ENCODE measurements around the gene SHH. TPM values are rescaled to one million over a fixed set of nuclear protein-coding genes. Genes with fewer than 3 reads are reported as not detected.

The SHH gene
- polyA plus RNA-seq, 1 donor from 2014 or later = 1.5 TPM

DNA sequence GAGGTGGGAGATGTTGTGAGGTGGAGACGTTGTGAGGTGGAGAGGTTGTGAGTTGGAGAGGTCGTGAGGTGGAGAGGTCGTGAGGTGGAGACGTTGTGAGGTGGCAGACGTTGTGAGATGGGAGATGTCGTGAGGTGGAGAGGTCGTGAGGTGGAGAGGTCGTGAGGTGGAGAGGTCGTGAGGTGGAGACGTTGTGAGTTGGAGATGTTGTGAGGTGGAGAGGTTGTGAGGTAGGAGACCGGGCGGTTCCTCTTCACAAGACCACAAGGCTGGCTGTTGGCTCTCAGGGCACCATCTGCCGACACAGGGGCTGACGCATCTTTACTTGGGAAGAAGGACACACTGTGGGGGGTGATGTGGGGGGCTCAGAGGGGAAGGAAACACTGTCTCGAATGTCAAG is 34.7 kb upstream of the SHH start:
- H4K20me1 ChIP-seq (ENCODE audit: insufficient read depth) = no peaks in the 10 kb centered on the region
- H3K36me3 ChIP-seq (ENCODE audit: insufficient read depth, low read length) = no peaks in the 10 kb centered on the region
- H3F3A ChIP-seq (ENCODE audit: insufficient read depth, low read length, poor library complexity, severe bottlenecking) = no peaks in the 10 kb centered on the region
- H3K4me3 ChIP-seq (ENCODE audit: low read length) = no peak overlapping the region
- no peaks in the 10 kb centered on the region for H3K79me2 ChIP-seq (replicated peaks; ENCODE audit: insufficient read depth, low read length)
- H3K4me2 ChIP-seq (ENCODE audit: low read length) = no peak overlapping the region
- no peaks in the 10 kb centered on the region for H3K9me2 ChIP-seq (ENCODE audit: insufficient read depth, low read length)
- H3K9ac ChIP-seq (ENCODE audit: low read length) = no peak overlapping the region
- TF ChIP-seq EZH2 (IDR thresholded peaks at IDR 0.05; ENCODE audit: borderline replicate concordance, insufficient read depth, low read length, poor library complexity, severe bottlenecking) (no peak), POLR2AphosphoS5 (IDR thresholded peaks at IDR 0.05) (no peak), TAF1 (IDR thresholded peaks at IDR 0.05; ENCODE audit: low read depth) (no peak), SMC3 (conservative IDR thresholded peaks at IDR 0.05; ENCODE audit: poor library complexity) (no peak), MXI1 (conservative IDR thresholded peaks at IDR 0.05; ENCODE audit: poor library complexity, severe bottlenecking) (no peak)
- TF ChIP-seq, protein P1, sequence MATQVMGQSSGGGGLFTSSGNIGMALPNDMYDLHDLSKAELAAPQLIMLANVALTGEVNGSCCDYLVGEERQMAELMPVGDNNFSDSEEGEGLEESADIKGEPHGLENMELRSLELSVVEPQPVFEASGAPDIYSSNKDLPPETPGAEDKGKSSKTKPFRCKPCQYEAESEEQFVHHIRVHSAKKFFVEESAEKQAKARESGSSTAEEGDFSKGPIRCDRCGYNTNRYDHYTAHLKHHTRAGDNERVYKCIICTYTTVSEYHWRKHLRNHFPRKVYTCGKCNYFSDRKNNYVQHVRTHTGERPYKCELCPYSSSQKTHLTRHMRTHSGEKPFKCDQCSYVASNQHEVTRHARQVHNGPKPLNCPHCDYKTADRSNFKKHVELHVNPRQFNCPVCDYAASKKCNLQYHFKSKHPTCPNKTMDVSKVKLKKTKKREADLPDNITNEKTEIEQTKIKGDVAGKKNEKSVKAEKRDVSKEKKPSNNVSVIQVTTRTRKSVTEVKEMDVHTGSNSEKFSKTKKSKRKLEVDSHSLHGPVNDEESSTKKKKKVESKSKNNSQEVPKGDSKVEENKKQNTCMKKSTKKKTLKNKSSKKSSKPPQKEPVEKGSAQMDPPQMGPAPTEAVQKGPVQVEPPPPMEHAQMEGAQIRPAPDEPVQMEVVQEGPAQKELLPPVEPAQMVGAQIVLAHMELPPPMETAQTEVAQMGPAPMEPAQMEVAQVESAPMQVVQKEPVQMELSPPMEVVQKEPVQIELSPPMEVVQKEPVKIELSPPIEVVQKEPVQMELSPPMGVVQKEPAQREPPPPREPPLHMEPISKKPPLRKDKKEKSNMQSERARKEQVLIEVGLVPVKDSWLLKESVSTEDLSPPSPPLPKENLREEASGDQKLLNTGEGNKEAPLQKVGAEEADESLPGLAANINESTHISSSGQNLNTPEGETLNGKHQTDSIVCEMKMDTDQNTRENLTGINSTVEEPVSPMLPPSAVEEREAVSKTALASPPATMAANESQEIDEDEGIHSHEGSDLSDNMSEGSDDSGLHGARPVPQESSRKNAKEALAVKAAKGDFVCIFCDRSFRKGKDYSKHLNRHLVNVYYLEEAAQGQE (IDR thresholded peaks at IDR 0.05; ENCODE audit: borderline replicate concordance) = no peak
- no peaks in the 10 kb centered on the region for H3K27me3 ChIP-seq (ENCODE audit: insufficient read depth, low read depth, low read length)
- H2AFZ ChIP-seq (ENCODE audit: low read depth, low read length) = no peak overlapping the region
- H3K9me3 ChIP-seq (ENCODE audit: low read length) = no peaks in the 10 kb centered on the region
- no peak overlapping the region for H3K27ac ChIP-seq (ENCODE audit: low read length)

DNA sequence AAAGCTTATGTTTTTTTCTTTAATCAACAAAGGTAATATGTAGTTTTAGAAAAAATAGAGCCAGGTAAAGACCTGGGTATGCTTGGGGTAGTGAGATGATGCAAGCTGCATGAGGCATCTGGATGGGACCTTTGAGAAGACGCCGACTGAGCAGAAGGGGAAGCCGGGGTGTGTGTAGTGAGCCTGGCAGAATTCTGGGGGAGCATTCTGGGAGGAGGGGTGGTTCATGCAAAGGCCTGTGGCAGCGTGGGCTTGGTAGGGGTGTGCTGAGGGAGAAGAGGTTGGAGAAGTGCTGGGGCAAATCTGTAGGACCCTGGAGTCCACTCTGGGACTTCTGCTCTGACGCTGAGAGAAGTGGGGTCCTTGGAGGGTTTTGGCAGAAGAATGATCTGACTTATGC is 33.9 kb upstream of the SHH start:
- Histone ChIP-seq H3F3A (ENCODE audit: insufficient read depth, low read length, poor library complexity, severe bottlenecking) (no peaks in the 10 kb centered on the region), H3K9me2 (ENCODE audit: insufficient read depth, low read length) (no peaks in the 10 kb centered on the region), H3K9me3 (ENCODE audit: low read length) (no peaks in the 10 kb centered on the region), H4K20me1 (ENCODE audit: insufficient read depth) (no peaks in the 10 kb centered on the region), H3K4me3 (ENCODE audit: low read length) (no peak overlapping the region), H3K9ac (ENCODE audit: low read length) (no peak overlapping the region), H3K4me2 (ENCODE audit: low read length) (no peak overlapping the region), H3K27ac (ENCODE audit: low read length) (no peak overlapping the region), H3K79me2 (replicated peaks; ENCODE audit: insufficient read depth, low read length) (no peaks in the 10 kb centered on the region), H3K27me3 (ENCODE audit: insufficient read depth, low read depth, low read length) (no peaks in the 10 kb centered on the region), H3K36me3 (ENCODE audit: insufficient read depth, low read length) (no peaks in the 10 kb centered on the region), H2AFZ (ENCODE audit: low read depth, low read length) (no peak overlapping the region)
- TF ChIP-seq RAD21 (conservative IDR thresholded peaks at IDR 0.05) (no peak), SMC3 (conservative IDR thresholded peaks at IDR 0.05; ENCODE audit: poor library complexity) (no peak), TAF1 (IDR thresholded peaks at IDR 0.05; ENCODE audit: low read depth) (no peak), EP300 (conservative IDR thresholded peaks at IDR 0.05; ENCODE audit: poor library complexity, severe bottlenecking) (no peak), MXI1 (conservative IDR thresholded peaks at IDR 0.05; ENCODE audit: poor library complexity, severe bottlenecking) (no peak), POLR2AphosphoS5 (IDR thresholded peaks at IDR 0.05) (no peak), EZH2 (IDR thresholded peaks at IDR 0.05; ENCODE audit: borderline replicate concordance, insufficient read depth, low read length, poor library complexity, severe bottlenecking) (no peak)
- TF ChIP-seq, protein P1 (IDR thresholded peaks at IDR 0.05; ENCODE audit: borderline replicate concordance) = no peak
- TF ChIP-seq, protein P2, sequence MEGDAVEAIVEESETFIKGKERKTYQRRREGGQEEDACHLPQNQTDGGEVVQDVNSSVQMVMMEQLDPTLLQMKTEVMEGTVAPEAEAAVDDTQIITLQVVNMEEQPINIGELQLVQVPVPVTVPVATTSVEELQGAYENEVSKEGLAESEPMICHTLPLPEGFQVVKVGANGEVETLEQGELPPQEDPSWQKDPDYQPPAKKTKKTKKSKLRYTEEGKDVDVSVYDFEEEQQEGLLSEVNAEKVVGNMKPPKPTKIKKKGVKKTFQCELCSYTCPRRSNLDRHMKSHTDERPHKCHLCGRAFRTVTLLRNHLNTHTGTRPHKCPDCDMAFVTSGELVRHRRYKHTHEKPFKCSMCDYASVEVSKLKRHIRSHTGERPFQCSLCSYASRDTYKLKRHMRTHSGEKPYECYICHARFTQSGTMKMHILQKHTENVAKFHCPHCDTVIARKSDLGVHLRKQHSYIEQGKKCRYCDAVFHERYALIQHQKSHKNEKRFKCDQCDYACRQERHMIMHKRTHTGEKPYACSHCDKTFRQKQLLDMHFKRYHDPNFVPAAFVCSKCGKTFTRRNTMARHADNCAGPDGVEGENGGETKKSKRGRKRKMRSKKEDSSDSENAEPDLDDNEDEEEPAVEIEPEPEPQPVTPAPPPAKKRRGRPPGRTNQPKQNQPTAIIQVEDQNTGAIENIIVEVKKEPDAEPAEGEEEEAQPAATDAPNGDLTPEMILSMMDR (IDR thresholded peaks at IDR 0.05; ENCODE audit: poor library complexity, severe bottlenecking) = no peak
